ELF-1 (cell line): ENCODE results near the gene DHX29.
A peak's percentile ranks its signal among the peaks of the same experiment; 100 is the strongest.
"Not testable (repeated sequence)": the region's sequence is repeated elsewhere in the genome, so short reads cannot be mapped to it uniquely, and the experiment has no call there.

ENCODE experiments used
- DNase-seq: peaks from one replicate; pipeline ENCODE4 v3.0.0-alpha.2; 2016; ENCODE audit warnings: low read depth, low spot score

Gene DHX29, protein sequence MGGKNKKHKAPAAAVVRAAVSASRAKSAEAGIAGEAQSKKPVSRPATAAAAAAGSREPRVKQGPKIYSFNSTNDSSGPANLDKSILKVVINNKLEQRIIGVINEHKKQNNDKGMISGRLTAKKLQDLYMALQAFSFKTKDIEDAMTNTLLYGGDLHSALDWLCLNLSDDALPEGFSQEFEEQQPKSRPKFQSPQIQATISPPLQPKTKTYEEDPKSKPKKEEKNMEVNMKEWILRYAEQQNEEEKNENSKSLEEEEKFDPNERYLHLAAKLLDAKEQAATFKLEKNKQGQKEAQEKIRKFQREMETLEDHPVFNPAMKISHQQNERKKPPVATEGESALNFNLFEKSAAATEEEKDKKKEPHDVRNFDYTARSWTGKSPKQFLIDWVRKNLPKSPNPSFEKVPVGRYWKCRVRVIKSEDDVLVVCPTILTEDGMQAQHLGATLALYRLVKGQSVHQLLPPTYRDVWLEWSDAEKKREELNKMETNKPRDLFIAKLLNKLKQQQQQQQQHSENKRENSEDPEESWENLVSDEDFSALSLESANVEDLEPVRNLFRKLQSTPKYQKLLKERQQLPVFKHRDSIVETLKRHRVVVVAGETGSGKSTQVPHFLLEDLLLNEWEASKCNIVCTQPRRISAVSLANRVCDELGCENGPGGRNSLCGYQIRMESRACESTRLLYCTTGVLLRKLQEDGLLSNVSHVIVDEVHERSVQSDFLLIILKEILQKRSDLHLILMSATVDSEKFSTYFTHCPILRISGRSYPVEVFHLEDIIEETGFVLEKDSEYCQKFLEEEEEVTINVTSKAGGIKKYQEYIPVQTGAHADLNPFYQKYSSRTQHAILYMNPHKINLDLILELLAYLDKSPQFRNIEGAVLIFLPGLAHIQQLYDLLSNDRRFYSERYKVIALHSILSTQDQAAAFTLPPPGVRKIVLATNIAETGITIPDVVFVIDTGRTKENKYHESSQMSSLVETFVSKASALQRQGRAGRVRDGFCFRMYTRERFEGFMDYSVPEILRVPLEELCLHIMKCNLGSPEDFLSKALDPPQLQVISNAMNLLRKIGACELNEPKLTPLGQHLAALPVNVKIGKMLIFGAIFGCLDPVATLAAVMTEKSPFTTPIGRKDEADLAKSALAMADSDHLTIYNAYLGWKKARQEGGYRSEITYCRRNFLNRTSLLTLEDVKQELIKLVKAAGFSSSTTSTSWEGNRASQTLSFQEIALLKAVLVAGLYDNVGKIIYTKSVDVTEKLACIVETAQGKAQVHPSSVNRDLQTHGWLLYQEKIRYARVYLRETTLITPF (N-terminal part only)

DNA sequence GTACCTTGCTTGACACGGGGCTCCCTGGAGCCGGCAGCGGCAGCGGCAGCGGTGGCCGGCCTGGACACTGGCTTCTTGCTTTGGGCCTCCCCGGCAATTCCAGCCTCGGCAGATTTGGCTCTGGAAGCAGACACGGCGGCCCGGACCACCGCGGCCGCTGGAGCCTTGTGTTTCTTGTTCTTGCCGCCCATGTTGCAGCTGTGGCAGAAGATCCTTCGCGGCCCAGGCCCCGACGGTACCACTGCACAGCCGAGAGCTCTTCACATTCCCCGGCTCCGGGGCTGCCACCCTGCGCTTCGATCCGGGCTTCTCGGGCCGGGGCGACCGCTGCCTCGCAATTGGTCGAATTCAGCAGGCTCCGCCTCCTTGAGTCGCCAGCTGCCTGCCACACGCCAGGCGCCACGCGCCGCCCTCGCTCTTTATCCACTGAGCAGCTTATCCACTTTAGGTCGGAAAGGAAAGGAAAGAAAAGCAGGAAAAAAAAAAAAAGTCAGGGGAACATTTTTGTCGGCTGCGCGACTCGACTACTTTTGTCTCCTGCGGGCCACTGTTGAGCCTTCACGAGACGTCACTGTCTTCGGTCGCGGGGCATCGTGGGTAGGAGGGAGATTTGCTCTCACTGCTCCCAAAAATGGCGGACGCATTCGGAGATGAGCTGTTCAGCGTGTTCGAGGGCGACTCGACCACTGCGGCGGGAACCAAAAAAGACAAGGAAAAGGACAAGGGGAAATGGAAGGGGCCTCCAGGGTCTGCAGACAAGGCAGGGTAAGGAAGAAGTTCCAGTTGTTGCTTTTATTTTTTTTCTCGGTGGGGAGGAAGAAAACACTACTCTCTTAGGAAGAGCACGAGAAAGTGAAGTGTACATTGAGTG lies at the start of gene DHX29, which contains the start of gene MTREX:
Gene DHX29, minus strand, starts transcription at position 312 of the 871 bp plus-strand sequence. Its CDS starts 121 bp downstream, at position 191.
Gene MTREX, plus strand, starts transcription at position 607 of the 871 bp plus-strand sequence. Its CDS starts 25 bp downstream, at position 632.
- DNase-seq, result peak; percentile 95

DNA sequence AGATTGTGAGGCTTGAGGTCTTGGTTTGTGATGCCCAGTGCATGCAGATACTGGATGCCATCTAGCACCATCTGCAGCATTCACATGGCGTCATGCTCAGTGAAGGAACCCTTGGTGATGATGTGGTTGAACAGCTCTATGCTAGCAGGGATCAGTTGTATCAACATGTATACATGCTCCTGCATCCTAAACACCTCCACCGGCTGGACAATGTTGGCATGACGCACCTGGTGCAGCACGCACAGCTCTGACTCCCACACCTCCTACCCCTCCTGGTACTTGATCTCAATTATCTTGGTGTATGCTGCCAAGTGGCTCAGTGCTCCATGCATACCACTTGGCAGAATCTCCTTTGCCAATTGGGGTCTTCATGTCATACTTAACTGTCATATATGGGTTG lies 49.4 kb upstream of the DHX29 start:
- DNase-seq, result no peak

DNA sequence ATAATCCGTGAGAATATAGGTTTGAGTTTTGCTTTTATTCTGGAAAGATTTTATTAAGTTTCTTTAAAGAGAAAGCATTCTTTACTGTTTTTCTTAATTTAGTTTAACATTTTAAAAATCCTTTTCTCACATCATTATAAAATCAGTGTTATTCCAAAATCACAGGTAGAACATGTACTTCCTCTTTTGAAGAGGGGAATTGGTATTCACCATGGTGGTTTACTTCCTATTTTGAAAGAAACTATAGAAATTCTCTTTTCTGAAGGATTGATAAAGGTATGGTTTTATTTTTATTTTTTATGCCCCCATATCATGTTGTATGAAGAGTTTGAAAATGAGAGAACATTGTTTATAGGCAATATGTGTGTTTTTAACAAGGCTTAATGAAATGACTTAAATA lies 43.3 kb upstream of the DHX29 start:
- no peak for DNase-seq

DNA sequence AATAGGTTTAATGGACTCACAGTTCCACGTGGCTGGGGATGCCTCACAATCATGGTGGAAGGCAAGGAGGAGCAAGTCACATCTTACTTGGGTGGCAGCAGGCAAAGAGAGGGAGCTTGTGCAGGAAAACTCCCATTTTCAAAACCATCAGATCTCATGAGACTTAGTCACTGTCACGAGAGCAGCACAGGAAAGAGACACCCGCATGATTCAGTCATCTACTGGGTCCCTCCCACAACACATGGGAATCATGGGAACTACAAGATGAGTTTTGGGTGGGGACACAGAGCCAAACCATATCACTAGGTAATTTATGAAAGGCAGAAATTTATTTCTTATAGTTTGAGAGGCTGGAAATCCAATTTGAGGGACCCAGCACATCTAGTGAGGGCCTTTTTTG lies 40.3 kb upstream of the DHX29 start:
- no peak for DNase-seq

DNA sequence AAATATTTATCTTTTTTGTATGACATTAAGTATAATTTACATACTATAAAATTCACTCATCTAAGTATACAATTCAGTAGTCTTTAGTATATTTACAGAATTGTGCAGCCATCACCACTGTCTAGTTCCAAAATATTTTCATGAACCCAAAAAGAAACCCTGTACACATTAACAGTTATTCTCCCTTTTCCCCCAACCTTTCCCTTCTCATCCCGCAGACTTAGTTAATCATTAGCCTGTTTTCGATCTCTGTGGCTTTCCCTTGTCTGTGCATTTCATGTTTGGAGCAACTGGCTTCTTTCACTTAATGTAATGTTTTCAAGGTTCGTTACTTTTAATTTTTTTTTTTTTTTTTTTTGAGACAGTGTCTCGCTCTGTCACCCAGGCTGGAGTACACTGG lies 37.8 kb upstream of the DHX29 start:
- no peak for DNase-seq

DNA sequence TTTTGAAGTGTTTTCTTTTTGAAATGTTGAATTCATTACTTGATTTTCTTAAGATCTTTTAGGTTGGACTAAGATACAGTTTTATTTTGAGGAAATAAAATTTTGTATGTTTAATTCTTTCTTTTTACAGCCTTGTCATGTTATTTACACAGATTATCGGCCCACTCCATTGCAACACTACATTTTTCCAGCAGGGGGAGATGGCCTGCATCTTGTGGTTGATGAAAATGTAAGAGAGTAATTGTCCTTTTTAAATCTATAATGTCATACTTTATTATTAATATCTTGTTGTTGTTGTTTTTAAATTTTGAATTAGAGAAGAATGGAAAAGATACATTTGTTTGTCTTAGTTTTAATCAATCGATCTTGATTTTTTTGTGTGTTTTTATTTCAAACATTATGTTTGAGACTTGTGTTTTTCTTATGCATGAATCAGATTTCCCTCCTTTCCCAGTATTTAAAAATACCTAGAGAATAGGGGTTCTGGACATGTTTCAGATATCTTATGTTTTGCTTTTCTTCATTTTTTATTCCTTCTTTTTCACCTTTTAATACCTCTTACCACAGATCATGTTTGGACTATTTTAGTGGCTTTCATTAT lies 37.0 kb upstream of the DHX29 start:
- DNase-seq, result peak; percentile 18

DNA sequence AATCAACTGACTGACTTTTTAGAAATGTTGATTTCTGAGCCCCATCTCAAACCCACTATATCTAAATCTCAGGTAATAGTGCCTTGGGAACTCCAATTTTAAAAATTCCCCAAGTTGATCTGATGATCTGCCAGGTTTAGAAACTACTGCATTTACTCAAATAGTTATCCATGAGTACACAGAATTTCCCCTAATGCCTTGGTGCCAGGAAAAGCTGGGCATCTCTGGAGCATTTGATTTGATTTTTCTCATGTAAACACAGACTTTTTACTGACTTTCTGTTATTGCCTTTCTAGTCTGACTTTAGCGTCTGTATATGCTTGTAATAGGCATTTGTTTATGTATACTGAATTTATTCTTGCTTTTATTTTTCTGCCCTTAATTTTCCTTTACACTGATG lies 36.1 kb upstream of the DHX29 start:
- DNase-seq, result no peak

DNA sequence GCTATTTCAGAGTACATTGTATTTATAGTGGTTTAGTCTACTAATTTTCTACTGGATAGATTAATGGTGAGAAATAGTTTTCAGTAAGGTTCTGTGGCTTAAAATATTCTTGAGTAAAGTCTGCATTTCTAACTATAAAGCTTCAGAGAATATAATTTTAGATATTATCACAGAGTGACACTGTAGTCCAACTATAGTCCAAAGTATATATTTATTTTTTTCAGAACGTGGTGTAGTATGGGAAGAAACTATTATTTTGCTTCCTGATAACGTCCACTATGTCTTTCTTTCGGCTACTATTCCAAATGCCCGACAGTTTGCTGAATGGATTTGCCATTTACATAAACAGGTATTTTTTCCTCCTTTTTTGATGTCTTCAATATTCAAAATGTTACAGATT lies 35.6 kb upstream of the DHX29 start:
- DNase-seq, result no peak

DNA sequence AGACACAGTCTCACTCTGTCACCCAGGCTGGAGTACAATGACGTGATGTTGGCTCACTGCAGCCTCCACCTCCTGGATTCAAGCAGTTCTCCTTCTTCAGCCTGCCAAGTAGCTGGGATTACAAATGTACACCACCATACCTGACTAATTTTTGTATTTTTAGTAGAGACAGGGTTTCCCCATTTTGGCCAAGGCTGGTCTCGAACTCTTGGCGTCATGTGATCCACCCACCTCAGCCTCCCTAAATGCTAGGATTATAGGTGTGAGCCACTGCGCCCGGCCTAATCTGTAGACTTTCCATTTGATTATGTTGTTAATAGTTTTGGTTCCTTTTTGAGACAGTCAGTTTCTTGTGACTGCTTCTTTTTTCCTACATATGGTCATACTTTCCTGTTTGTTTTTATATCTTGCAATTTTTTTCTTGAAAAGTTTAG lies 31.3 kb upstream of the DHX29 start:
- no peak for DNase-seq

DNA sequence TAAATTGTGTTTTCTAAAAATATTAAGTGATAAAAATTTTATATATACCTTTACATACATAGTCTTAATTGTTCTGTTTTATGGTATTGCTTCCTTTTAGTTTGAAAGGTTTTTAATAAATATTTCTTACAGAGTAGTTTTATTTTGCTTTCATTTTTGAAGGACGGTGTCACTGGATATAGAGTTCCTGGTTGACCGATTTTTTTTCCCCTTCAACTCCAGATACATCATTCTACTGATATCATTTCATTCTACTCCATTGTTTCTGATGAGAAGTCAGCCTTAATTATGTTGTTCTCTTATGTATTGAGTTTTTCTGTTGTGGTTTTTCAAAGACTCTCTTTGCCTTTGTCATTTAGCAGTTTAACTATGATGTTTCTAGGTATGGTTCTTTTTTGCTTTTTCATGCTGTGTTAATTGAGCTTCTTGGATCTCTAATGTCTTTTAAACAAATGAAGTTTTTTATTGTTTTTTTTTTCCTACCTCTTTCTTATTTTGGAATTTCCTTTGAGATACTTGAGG lies 30.7 kb upstream of the DHX29 start:
- DNase-seq, result no peak

DNA sequence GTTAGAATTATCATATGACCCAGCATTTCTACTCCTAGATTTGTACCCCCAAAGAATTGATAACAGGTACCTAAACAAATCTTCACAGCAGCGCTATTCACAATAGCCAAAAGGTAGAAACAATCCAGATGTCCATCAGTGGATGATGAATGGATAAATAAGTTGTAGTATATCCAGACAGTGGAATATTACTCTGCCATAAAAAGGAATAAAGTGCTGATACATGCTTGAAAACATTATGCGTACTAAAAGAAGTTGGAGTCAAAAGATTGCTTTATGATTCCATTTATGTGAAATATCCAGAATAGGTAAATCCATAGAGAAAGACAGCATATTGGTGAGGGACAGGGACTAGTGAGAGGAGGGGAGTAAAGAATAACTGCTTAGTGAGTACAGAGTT lies 26.3 kb upstream of the DHX29 start:
- DNase-seq, result no peak

DNA sequence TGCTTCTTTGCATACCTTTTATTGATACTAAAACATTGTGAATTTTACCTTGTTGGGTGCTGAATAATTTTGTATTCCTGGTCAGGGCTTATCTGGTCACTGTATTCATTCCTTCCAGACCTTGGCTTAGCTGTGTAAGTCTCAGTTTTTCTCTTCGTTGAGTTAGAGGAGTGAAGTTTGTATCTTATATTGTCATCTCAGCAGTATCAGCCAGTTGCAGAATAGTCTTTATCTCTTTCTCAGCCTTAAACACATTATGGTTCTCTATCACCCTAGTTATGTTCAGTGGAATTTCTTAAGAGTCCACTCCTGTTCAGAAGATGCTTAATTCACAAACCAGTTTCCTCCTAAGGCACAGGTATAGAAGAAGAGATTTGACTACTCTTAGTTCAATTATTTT lies 25.5 kb upstream of the DHX29 start:
- DNase-seq, result no peak

DNA sequence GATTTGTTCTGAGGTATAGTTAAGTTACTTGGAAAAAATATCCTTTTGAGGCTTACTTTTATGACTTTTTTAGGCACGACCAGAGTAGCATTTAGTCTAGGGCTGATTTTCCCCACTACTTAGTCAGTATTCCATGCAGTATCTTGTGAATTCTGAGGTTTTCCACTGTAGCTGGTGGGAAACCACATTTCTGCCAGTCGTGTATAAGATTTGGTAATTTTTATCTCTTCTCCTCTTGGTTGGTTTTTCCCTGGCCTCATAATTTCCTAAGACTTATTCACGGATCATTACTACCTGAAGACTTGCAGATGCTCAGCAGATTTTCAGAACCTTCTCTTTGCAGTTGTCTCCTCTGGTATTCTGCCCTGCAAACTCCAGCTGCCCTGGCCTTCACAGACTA lies 23.8 kb upstream of the DHX29 start:
- DNase-seq, result no peak

DNA sequence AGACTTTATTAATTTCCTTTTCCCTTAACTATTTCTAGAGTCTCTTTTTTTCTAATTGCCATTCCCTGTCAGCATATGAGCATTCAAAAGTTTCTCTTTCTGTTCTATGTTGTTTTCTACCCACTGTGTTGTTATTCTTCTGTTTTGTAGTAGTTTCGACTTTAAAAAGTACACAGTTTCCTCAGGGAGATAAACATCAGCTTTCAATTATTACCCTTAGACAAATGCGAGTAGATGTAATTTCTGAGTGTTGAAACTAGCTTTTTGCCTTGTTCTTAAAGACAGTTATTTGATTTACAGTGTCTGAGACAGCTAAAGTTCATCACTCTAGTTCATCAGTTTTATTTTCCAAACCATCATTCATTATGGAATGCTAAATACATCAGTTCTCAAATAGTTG lies 19.8 kb upstream of the DHX29 start:
- DNase-seq, result no peak

DNA sequence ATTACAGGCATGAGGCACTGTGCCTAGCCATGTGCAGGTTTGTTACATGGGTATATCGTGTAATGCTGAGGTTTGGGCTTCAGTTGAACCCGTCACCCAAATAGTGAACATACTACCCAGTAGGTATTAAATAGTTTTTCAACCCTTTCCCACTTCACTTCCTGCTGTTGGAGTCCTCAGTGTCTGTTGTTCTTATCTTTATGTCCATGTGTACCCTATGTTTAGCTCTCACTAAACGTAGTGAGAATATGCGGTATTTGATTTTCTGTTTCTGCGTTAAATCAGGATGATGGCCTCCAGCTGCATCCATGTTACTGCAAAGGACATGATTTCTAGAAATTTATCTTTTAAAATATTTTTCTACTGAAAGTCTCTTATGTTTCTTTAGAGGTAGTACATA lies 18.1 kb upstream of the DHX29 start:
- no peak for DNase-seq

DNA sequence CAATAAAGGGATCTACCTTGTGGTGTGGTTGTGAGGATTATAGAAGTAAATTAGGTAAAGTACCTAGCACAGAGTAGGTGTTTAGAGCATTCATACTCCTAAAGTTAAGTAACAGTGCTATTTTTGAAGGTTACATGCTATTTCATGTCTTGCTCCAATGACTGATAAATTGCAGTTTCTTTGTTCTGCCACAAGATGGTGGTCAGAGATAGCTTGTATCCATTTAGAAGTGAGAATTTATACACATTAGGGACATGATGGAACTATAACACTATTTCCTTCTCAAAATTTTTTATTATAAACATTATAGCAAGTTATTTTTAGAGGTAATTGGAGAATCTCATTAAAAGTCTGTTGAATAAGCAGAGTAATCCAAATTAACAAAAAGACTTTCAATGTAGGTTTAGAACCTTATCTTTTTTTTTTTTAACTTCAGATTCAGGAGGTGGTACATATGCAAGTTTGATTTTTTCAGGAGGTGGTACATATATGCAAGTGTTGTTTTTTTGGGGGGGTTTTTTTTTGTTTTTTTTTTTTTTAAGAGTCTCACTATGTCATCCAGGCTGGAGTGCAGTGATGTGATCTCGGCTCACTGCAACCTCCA lies 17.4 kb upstream of the DHX29 start:
- no peak for DNase-seq

DNA sequence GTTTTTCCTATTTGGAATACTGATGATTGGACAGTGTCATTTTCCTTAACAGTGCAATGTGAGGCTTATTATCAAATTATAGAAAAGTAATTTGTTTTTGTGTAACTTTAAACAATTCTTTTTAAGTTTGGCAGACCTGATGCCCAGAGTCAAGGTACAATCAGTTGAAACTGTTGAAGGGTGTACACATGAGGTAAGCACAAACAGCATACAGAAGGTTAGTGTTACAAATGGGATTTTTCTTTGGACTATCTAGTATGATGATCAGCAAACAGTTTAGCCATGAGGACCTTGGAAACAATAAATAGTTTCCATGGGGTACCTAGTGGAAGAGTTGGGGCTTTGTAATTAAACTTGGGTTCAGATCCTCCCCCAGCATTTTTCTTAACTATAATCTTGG lies 16.5 kb upstream of the DHX29 start:
- DNase-seq, result no peak

DNA sequence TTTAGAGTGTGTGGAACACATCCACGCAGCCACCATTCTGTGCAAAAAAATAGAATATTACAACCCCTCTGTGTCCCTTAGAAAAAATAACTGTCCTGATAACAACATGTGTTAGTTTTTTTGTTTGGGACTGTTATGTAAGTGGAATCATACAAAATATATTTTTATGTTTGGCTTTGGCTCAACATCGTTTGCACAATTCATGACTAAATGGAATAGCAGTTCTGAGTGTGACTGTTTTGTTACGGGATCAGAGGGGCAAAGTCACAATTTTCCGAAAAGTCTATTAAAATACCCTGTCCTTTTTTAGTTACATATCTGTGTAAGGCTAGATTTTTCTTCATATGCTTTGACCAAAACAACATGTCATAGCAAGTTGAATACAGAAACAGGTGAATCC lies 13.1 kb upstream of the DHX29 start:
- DNase-seq, result no peak

DNA sequence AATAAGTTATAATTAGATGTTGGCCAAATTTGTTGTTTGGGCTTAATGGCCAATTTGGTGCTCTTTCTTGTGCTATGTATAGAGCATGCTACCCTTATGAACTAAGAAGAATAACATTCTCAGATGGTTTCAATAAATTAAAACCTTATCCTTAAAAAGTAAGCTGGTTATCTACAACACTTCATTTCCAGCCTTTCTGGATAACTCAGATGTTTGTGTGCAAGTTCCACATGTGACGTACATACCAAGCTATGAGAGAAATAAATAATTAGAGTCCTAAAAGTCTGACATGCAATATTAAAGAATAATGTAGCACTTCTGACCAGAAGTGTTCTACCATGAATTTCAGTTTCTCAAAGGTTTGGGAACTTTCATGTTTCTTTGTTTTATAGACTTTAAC lies 12.0 kb upstream of the DHX29 start:
- no peak for DNase-seq

DNA sequence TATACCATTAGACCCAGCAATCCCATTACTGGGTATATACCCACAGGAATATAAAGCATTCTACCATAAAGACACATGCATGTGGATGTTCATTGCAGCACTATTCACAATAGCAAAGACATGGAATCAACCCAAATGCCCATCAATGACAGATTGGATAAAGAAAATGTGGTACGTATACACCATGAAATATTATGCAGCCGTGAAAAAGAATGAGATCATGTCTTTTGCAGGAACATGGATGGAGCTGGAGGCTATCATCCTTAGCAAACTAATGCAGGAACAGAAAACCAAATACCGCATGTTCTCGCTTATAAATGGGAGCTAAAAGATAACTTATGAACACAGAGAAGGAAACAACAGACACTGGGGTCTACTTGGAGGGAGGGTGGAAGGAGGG lies 10.7 kb upstream of the DHX29 start:
- not testable (repeated sequence) for DNase-seq
